Gastroesophageal sphincter (tissue), 3 donors: Measurements from ENCODE around the gene MRPL14.

Source experiments
- POLR2A ChIP-seq, 2 donors: fragments of 450-650 bp; IDR thresholded peaks; one replicate each; pipeline ENCODE4 v1.6.1; 2017; ENCODE audit warnings: antibody characterized with exemption in 2 of 2, mild to moderate bottlenecking in 2 of 2, moderate library complexity in 1 of 2
- POLR2AphosphoS5 ChIP-seq: sonication (generic); formaldehyde crosslinking; IDR thresholded peaks from one replicate; pipeline ENCODE4 v1.6.1; 2017; ENCODE audit warnings: antibody characterized with exemption
- TF ChIP-seq, protein P1 (sequence below), 4 experiments: fragments of 200-600 bp in 2 of 4; fragments of 450-650 bp in 2 of 4; sonication (generic) in 1 of 4; IDR thresholded peaks; one replicate each; pipeline ENCODE4 v1.5.1; 2017 to 2019; ENCODE audit warnings: antibody characterized with exemption in 4 of 4, mild to moderate bottlenecking in 2 of 4, moderate library complexity in 2 of 4

DNA sequence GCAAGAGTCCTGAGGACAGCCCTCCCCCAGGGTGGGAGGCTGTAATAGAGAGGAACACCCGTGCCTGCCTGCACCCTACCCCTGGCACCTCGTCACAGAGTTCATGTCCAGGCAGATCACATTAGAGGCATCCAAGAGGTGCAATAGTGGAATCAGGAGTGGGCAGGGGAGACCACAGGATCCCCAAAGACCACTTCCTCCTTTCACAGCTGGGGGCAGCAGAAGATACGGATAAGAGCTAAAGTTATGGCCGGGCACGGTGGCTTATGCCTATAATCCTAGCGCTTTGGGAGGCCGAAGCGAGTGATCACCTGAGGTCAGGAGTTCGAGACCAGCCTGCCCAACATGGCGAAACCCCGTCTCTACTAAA is 29.9 kb upstream of the MRPL14 start:
- TF ChIP-seq POLR2A (IDR thresholded peaks at IDR 0.05) (no peak), POLR2AphosphoS5 (no peak)
- TF ChIP-seq, protein P1, sequence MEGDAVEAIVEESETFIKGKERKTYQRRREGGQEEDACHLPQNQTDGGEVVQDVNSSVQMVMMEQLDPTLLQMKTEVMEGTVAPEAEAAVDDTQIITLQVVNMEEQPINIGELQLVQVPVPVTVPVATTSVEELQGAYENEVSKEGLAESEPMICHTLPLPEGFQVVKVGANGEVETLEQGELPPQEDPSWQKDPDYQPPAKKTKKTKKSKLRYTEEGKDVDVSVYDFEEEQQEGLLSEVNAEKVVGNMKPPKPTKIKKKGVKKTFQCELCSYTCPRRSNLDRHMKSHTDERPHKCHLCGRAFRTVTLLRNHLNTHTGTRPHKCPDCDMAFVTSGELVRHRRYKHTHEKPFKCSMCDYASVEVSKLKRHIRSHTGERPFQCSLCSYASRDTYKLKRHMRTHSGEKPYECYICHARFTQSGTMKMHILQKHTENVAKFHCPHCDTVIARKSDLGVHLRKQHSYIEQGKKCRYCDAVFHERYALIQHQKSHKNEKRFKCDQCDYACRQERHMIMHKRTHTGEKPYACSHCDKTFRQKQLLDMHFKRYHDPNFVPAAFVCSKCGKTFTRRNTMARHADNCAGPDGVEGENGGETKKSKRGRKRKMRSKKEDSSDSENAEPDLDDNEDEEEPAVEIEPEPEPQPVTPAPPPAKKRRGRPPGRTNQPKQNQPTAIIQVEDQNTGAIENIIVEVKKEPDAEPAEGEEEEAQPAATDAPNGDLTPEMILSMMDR (IDR thresholded peaks at IDR 0.05): no peak
